NCI-H2227 (cell line): ENCODE data around the gene TCAF1.

Experiments used
- DNase-seq: peaks from one replicate; lab custom pipeline; 2025; ENCODE audit not compliant: unreplicated experiment; lab: John Stamatoyannopoulos, UW

The TCAF1 gene, protein sequence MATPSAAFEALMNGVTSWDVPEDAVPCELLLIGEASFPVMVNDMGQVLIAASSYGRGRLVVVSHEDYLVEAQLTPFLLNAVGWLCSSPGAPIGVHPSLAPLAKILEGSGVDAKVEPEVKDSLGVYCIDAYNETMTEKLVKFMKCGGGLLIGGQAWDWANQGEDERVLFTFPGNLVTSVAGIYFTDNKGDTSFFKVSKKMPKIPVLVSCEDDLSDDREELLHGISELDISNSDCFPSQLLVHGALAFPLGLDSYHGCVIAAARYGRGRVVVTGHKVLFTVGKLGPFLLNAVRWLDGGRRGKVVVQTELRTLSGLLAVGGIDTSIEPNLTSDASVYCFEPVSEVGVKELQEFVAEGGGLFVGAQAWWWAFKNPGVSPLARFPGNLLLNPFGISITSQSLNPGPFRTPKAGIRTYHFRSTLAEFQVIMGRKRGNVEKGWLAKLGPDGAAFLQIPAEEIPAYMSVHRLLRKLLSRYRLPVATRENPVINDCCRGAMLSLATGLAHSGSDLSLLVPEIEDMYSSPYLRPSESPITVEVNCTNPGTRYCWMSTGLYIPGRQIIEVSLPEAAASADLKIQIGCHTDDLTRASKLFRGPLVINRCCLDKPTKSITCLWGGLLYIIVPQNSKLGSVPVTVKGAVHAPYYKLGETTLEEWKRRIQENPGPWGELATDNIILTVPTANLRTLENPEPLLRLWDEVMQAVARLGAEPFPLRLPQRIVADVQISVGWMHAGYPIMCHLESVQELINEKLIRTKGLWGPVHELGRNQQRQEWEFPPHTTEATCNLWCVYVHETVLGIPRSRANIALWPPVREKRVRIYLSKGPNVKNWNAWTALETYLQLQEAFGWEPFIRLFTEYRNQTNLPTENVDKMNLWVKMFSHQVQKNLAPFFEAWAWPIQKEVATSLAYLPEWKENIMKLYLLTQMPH

DNA sequence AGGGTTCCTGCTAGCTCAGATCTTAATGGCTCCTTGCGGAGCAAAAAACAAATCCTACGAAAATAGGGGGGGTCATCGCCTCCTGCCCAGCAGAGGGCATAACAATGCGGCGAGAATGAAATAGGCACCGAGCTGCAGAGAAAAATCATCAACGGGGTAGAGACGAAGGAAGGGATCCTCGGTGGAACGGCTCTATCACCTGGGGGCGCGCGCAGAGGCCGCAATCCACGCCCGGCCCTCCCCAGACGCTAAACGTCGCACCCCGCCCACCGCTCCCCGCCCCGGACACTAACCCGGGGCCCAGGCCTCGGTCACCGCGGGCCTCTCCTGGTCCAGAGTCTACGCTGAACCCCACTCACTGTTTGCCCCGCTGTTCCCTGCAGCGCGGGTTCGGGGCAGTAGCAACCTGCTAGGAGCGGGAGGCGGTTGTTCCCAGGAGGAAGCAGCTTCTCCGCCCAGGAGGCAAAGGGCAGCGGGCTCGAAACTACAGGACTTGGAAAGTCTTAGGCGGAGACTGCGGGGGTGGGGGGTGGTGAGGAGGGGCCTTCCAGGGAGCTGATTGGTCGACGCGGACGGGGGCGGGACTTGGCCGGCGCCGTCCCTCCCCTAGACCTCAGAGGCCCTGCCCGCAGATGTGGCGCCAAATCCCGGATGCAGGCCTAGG, at the start of gene TCAF1:
TSS of gene TCAF1 (minus strand) at position 509 of the 664 bp plus-strand sequence. CDS start 25,568 bp downstream, outside the sequence.
- peak; percentile 97 for DNase-seq

DNA sequence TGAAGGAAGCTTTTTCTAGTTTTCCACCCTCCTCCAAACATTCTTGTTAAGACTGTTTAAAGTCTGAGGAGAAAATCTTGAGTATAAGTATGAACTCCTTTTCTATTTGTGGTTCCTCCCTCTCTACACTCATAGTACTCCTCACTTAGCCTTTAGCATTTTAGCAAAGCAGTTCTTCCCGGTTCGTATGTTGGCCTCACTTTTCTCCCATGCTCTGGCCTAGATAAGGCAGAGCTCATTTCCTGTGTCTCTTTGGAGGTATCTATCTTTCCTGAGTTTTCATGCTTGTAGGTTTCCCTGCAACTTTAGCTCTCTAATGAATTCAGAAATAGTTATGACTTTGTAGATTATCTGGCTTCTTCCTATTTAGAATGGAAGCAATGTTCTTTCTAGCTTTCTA, 46.8 kb upstream of the TCAF1 start:
- no peak for DNase-seq

DNA sequence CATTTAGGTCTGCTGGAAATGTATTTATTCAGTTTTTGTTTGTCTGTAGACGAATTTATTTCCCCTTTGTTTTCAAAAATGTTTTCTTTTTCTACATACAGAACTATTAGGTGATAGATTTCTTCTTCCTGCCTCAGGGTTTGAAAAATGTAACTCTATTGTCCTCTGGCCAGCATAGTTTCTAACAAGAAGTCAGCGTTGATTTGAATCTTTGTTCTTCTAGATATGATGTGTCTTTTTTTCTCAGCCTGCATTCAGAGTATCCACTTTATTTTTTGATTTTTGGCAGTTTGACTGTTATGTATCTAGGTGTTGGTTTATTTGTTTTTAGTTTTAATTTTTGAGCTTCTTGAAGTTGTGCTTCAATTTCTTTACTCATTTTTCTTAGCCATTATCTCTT, 45.1 kb upstream of the TCAF1 start:
- DNase-seq, result no peak

DNA sequence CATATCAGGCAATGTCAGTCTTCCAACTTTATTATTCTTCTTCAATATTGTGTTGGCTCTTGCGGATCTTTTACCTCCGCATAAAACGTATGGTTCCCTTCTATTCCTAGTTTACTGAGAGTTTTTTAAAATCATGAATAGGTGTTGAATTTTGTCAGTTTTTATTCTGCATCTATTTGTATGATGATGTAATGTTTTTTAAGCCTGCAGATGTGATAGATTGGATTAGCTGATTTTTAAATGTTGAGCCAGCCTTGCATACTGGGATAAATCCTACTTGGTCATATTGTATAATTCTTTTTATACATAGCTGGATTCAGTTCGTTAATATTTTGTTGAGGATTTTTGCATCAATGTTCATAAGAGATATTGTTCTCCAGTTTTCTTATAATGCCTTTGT, 43.4 kb upstream of the TCAF1 start:
- DNase-seq, result no peak

DNA sequence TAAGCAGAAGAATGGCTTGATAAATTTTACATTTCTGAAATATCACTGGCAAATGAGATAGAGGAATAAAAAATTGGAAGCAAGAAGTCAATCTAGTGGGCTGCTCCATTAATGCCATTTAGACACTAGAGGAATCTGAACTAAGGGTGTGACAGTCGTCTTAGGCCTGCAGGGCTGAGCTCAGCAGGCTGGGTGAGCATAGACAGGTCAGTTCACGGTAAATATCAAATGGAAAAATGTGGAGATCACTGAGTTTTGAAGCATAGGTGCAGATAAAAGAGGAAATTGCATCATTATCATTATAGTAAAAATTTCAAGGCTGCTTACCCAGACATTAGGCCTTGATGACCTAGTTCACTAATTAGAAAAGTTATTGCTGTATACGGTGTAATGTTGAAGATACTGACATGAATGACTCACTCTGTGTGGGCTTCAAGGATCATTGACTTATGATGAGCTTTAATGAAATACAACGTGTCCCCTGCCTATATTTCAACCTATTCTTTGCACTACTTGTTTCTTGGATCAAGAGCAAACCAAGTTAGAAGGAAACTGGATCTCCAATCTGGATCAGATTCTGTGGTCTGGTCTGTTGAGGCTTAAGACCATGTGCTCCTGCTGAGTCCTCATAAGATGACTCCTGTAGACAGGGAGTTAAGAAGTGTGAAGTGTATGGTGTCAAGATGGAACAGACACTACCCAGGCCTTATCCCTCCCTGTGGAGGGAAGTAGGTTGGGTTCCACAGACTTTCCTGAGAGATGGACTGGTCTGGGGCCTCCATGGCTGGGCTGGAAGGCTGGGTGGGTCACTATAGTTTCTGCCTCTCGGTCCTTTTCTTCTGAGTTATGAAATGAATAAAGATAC, 36.6 kb upstream of the TCAF1 start:
- no peak for DNase-seq

DNA sequence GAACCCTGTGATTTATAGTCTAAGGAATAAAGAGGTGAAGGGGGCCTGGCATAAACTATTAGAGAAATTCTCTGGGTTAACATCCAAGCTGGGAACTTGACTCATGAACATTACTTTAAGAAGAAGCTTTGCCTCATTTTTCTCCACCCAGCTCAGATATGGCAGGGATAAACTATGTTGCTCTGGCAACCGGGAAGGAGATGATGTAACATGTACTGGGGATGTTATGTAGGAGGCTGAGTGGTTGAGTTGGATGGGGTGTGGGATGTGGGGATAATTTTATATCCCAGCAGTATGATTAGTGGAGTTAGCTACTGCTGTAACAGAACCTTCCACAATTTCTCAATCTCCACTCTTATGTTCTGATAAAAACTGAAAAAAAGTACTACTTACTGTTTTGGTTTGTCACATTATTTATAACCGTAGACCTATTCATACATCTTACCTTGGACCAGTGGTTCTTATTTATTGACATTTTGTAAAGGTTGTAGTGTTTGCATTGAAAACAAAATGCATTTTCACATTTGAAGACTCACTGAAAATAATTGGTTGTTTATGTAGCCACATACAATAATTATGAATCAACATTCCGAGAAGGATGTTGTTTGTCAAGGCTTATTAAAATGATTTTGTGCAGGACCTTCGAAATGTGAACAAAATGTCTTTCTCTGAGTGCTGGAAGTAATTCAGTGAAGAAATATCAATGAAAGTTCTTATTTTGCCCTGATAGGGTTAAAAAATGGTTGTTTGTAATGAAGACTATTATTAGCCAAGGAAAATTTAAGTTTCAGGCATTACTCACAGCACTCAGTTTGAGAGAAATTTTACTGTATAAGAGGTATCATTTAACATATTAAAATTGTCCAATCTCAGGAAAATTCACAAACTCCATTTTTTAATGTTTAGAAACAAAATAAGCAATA, 34.4 kb upstream of the TCAF1 start:
- no peak for DNase-seq

DNA sequence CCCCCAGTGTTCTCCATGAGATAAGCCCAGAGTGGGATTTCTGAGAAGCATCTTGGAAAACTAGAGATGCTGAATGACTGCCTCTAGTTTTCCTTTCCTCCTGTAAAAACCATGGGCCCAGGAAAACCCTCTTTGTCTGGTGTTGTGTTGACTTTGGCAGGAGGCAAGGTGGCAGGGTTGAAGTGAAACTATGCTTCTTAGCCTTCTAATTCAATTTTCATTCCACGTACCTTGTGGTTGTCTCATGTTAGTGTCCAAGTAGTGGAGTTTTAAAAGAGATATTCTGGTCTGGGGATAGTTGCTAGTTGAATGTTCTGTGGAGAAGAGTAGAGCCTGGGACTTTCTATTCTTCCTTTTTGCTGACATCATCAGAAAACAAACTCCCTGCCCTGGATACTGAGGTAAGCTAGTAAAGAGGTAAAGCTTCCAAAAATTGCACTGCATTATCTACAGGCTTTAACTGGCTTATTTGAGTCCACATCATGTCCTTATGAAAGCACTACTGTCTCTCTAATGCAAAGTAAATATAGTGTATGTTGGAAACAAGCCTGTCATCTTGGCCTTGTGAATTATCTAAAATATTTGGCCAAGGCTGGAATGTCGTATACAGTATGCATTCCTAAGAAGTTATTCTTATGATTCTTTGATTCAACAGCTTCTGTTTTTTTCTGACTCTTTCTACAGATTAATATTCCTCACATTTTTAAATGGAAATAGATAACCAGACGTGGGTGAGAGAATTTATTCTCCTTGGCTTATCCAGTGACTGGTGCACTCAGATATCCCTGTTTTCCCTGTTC, 32.8 kb upstream of the TCAF1 start, which contains the start of gene OR2F2:
TSS of gene OR2F2 (plus strand) at position 708 of the 800 bp plus-strand sequence. CDS start at position 708, 0 bp downstream.
- no peak for DNase-seq

DNA sequence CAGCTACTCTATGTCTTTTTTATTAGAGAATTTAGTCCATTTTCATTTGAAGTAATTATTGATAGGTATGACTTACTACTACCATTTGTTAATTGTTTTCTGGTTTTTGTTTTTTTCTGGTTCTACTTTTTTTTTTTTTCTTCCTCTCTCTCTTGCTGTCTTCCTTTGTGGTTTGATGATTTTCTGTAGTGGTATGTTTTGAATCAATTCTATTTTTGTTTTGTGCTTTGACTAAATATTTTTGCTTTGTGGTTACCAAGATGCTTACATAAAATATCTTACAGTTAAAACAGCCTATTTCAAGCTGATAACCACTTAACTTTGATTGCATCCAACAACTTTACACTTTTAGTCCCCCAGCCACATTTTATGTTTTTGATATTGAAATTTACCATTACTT, 29.8 kb upstream of the TCAF1 start:
- DNase-seq, result no peak

DNA sequence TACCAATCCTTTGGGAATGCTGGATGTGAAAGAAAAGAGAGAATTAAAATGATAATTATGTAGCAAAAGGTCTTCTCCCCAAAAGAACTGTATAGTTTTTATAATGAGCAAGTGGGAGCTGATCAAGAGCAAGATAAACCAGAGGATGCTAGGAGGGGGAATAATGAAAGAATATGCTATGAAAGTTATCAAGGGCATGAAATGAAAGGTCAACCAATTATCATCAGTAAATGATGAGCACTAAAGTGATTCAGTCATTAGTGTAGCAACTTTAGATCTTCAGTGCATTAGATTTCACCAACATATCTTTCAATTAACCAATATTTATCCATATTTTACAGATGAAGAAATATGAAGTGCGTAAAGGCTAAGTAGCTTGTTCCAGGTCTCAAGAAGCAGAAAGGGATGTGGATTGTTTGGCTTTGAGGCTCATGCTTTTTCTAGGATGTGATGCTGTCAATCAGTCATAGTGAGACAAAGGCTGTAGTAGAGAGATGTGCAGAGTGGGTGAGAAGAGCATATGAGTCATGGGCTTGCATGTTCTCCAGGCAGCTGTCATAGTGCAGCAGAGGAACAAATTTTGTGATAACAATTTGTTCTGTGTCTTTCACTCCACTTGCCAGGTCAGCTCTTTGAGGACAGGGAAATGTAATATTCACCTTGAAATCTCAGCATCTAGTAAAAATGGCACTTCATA, 27.4 kb upstream of the TCAF1 start:
- DNase-seq, result no peak

DNA sequence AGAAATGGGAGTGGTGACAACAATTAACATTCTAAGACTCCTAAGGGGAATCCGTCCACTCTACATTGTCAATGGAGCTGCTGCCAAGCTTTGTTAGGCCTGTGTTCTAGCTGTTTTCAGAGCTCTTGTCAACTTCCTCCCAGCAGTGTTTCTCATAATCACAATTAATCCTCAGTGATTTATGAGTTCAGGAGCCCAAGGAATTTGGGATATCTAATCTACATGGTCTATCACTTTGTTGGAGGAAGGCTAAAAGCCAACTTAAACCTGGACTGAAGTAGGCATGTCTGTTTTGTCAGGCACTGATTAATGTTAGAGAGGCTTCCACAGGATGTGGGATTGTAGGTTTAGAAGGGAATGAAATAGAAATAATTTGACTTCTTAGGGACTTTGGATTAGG, 22.9 kb upstream of the TCAF1 start:
- no peak for DNase-seq

DNA sequence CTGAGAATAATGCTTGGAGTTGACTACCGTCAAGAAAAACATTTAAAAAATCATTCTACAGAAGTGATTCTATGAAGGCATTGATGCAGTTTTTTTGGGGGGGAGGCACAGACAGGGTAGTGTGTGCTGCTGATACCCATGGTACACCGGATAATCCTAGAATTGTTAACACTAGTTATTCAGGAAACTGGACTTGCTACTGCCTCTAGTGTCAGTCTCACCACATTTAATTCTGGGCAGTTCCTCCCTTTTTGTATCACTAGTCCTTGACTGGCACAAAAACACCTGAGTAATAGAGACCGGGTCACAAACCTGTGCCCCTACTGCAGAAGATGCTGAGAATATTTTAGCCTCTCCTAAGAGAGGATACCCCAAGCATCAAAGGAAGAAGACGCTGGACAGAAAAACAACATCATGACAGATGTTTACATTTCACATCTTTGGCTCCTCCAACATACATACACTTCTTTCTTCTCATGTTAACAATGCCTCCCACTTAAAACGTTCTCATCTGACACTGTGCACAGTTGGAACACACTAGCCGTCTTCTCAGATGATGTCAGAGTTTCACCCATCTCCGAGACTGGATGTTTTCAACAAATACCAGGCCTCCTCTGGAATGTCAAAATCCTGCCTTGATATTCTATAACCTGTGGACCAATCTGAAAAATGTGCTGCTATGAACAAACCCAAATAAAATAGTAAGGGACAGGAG, 13.1 kb upstream of the TCAF1 start:
- no peak for DNase-seq

DNA sequence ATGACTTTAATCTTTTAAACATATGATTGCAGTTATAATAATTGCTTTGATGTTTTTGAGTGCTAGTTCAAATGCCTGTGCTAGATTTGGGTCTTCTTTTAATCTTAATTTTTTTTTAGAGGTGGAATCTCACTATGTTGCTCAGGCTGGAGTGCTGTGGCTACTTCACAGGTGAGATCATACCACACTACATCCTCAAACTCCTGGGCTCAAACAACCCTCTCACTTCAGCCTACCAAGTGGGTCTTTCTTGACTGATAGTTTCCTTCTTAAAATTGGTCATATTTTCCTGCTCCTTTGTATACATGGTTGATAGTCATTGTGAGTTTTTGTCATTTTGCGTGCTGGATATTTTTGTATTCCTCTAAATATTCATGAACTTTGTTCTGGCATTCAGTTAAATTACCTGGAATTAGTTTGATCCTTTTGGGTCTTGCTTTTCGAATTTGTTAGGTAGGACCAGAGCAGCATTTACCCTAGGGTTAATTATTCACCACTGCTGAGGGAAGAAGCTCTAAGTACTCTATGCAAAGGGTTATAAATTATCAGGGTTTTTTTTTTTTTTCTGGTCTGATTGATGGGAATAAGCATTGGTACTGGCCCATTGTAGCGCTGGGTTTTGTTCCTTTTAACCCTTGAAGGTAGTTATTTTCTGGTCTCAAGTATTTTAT, 12.1 kb upstream of the TCAF1 start:
- DNase-seq, result no peak

DNA sequence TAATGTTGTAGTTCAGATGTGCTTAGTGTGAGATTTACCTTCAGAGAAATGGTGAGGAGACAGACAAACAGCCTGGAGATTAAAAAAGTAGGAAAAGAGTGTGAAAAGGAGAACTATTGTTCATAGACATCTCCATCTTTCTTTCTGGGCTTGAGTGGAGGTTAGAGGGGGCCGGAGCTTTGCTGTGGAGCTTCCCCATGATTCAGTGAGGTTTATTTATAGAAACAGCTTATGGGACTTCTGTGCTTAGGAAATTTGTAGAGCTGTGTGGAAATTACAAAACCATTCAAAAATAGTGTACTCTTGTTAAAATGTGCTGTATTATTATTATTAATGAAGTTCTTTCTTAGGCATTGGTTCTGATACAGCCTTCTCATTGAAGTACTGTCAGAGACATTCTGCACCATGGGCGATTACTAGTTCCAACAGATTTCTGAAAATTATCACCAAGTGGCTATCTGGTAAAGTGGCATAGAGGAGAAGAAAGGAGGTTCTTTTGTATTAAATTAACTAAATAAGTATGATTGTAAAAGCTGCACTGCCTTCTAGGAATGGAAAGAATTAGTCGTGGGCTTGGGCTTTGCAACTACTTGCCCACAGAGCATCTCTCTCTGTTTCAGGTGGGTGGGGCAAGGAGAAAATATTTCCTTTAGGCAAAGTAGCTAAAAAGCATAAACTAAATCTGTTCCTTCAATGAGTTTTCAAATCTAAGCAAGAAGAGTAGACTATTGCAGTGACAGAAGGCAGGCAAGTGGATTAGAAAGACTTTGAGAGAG, 8.7 kb upstream of the TCAF1 start:
- no peak for DNase-seq

DNA sequence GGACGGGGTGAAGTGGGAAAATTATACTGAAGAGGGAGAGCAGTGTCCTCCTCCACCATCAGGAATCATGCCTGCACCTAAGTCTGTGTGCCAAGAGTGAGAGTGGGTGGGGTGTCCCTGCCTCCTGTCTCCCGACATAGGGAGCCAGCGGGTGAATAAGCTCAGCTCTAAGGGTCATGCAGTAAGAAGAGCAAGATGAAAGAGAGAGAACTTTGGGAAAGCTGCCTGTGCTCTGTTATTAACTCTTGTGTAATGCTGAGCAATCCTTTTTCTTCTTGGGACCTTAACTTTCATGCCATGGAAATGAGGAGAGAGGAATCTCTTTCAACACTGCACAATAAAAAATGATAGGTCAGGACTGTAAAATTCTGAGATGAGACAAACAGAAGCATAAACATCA, 7.9 kb upstream of the TCAF1 start:
- DNase-seq, result no peak

DNA sequence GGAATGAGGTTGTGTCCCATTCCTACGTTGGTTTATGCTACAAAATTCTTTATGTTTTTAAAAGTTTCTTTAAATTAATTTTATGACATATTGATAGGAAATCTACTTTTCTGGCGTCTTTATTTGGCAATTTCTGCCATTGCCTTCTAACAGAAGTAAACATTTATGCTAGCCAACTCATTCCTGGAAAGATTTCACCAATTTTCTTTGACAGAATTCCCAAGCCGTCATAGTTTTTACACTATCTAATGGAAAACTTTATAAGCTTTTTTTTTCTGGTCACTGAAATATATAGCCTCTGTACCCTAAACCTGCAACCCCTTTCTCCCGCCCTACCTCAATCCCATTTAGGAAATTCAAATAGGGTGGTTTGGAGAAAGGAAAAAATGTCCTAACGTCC, 6.1 kb upstream of the TCAF1 start:
- DNase-seq, result no peak

DNA sequence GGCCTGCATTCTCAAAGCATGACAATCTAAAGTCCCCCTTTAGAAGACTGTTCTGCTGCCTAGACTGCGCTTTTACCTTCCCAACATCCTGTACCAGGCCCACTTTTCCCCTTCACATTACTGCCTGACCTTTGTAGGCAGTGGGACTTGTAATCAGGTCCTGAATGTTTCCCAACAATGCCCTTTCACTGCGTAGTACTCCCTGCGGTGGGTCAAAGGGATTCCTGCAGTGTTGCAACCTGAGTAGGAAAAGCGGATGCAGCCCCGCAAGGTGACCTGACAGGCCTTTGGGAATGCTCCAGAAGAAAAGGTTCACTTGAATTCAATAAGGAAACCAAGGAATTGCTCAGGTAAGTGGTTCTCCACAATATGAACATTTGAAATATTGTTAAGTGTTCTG, 4.9 kb upstream of the TCAF1 start:
- no peak for DNase-seq
